ENCODE results near the gene ASF1B.

DNA sequence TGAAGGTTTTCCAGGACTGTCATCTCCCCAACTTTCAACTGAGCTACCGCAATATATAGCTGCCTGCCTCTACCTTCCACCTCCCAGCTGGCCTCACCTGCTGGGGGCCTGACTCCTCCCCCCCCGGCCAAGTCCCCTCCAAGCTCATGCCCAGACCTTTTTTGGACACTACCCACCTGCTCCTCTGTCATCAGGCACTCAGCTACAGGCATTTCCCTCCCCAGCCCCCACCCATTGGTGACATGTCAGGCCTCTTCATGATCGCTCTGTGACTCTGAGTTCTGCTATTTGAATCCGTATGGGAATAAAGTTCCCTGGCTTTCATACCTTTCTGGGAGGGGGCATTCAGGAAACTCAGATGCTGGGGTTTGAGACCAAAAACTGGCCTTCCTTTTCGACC, 20.6 kb downstream of the ASF1B start:
- TF ChIP-seq, protein P1, sequence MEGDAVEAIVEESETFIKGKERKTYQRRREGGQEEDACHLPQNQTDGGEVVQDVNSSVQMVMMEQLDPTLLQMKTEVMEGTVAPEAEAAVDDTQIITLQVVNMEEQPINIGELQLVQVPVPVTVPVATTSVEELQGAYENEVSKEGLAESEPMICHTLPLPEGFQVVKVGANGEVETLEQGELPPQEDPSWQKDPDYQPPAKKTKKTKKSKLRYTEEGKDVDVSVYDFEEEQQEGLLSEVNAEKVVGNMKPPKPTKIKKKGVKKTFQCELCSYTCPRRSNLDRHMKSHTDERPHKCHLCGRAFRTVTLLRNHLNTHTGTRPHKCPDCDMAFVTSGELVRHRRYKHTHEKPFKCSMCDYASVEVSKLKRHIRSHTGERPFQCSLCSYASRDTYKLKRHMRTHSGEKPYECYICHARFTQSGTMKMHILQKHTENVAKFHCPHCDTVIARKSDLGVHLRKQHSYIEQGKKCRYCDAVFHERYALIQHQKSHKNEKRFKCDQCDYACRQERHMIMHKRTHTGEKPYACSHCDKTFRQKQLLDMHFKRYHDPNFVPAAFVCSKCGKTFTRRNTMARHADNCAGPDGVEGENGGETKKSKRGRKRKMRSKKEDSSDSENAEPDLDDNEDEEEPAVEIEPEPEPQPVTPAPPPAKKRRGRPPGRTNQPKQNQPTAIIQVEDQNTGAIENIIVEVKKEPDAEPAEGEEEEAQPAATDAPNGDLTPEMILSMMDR (IDR thresholded peaks at IDR 0.05), result no peak
- TF ChIP-seq POLR2AphosphoS5 (IDR thresholded peaks at IDR 0.05), result no peak
- no peak for TF ChIP-seq POLR2A (IDR thresholded peaks at IDR 0.05)

All from prostate gland (tissue), 2 donors.